A673 (cell line): ENCODE measurements around the gene ZHX3.

Source experiments
- EZH2 ChIP-seq: fragments of 200-600 bp; sonication (generic); IDR thresholded peaks from 2 replicates; pipeline ENCODE4 v1.6.1; 2017; ENCODE audit warnings: borderline replicate concordance, low read depth, mild to moderate bottlenecking, mixed read lengths, antibody characterized with exemption, low read length; ENCODE audit not compliant: poor library complexity, severe bottlenecking
- TF ChIP-seq, protein P1 (sequence below): fragments of 300-800, 200-600 bp; sonication (generic); conservative IDR thresholded peaks from 2 replicates; pipeline ENCODE4 v1.5.1; 2017; ENCODE audit warnings: low read depth, mild to moderate bottlenecking, antibody characterized with exemption, low read length, moderate library complexity, mixed read lengths

DNA sequence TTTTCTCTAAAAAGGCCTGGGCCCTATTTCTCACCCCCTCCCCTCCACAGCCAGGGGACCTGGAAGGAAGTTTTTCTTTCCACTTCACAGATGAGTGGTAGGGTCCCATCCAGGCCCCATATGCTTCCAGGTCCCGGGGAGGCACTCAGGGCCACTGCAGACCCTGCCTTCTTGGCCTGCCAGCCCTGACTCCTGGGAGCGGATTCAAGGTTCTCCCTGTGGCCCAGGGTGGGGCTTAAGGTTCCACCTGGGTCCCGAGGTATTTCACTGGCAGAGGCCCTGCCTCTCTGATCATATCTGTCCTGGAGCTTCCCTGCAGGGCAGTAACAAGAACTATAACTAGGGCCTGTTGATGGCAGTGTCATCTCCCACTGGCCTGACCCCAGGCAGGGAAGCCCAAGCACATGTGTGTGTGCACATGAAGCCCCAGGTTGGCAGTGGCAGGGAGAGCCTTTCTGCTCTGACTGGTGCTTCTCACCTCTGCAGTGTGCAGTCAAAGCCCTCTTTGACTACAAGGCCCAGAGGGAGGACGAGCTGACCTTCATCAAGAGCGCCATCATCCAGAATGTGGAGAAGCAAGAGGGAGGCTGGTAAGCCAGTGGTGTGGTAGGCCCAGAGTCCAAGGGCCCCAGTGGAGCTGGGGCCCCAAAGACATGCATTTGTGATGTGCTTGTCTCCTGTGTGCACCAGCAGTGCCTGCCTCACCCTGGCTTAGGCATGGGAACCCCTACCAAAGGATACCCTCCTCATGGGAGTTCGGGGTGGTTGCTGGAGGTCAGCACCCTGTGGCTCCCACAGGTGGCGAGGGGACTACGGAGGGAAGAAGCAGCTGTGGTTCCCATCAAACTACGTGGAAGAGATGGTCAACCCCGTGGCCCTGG, 149.0 kb downstream of the ZHX3 start:
- TF ChIP-seq, protein P1, sequence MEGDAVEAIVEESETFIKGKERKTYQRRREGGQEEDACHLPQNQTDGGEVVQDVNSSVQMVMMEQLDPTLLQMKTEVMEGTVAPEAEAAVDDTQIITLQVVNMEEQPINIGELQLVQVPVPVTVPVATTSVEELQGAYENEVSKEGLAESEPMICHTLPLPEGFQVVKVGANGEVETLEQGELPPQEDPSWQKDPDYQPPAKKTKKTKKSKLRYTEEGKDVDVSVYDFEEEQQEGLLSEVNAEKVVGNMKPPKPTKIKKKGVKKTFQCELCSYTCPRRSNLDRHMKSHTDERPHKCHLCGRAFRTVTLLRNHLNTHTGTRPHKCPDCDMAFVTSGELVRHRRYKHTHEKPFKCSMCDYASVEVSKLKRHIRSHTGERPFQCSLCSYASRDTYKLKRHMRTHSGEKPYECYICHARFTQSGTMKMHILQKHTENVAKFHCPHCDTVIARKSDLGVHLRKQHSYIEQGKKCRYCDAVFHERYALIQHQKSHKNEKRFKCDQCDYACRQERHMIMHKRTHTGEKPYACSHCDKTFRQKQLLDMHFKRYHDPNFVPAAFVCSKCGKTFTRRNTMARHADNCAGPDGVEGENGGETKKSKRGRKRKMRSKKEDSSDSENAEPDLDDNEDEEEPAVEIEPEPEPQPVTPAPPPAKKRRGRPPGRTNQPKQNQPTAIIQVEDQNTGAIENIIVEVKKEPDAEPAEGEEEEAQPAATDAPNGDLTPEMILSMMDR, result no peak
- no peak for TF ChIP-seq EZH2
